Fibroblast of villous mesenchyme (primary cell): ENCODE data around the gene RAB7B. TPM values are rescaled to one million over a fixed set of nuclear protein-coding genes. Genes with fewer than 3 reads are reported as not detected.

ENCODE experiments used
- DNase-seq: peaks from one replicate; pipeline ENCODE4 v3.0.0-alpha.2; 2010; ENCODE audit warnings: low read depth
- H3K4me3 ChIP-seq: 2 replicates; pipeline ENCODE4 v1.5.1; 2011; ENCODE audit warnings: low read depth, mild to moderate bottlenecking, low read length
- total RNA-seq: library from RNA; depleted of rRNA; stranded (reverse); fragments of >200 nt; gene quantifications from 2 replicates; pipeline ENCODE4 v1.2.3, GENCODE V29; 2012
- TF ChIP-seq, protein P1 (sequence below): IDR thresholded peaks from 2 replicates; pipeline ENCODE4 v1.5.1; 2012; ENCODE audit warnings: low read depth, mild to moderate bottlenecking, low read length; ENCODE audit not compliant: insufficient read depth

The RAB7B gene
- total RNA-seq, 1 donor: 5.2 TPM

GRCh38 chr1:206032380-206033140 lies 29.4 kb upstream of the RAB7B start:
- TF ChIP-seq, protein P1, sequence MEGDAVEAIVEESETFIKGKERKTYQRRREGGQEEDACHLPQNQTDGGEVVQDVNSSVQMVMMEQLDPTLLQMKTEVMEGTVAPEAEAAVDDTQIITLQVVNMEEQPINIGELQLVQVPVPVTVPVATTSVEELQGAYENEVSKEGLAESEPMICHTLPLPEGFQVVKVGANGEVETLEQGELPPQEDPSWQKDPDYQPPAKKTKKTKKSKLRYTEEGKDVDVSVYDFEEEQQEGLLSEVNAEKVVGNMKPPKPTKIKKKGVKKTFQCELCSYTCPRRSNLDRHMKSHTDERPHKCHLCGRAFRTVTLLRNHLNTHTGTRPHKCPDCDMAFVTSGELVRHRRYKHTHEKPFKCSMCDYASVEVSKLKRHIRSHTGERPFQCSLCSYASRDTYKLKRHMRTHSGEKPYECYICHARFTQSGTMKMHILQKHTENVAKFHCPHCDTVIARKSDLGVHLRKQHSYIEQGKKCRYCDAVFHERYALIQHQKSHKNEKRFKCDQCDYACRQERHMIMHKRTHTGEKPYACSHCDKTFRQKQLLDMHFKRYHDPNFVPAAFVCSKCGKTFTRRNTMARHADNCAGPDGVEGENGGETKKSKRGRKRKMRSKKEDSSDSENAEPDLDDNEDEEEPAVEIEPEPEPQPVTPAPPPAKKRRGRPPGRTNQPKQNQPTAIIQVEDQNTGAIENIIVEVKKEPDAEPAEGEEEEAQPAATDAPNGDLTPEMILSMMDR: no peak
- DNase-seq: no peak

GRCh38 chr1:206030714-206031113 lies 27.5 kb upstream of the RAB7B start:
- TF ChIP-seq, protein P1: peak; percentile 88
- DNase-seq: peak; percentile 53

More at GRCh38 chr1:206032380-206033140, 29.4 kb upstream of the RAB7B start:
- H3K4me3 ChIP-seq: no peak overlapping the region

DNA sequence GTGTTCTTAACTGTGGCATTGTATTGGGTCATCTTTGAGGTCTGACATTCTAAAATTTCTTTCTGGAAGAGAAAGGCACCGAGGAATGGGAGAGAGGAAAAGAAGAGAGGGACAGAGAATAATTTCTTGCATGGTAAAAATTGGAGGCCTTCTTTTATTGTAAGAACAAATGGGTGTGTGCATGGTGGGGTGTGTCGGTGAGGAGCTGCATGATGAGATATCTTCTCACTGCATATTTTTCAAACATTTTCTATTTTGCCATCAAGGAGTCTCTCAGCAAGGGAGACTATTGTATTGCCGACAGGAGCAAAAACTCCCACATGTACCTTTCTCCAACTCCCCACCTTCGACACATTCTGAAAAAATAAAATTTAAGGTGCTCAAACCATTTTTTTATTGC lies 27.0 kb upstream of the RAB7B start:
- TF ChIP-seq, protein P1: no peak
- H3K4me3 ChIP-seq: no peak overlapping the region
- no peak for DNase-seq

More at GRCh38 chr1:206030714-206031113, 27.5 kb upstream of the RAB7B start:
- no peak overlapping the region for H3K4me3 ChIP-seq

GRCh38 chr1:206029484-206029883 lies 26.3 kb upstream of the RAB7B start:
- TF ChIP-seq, protein P1: no peak
- peak; percentile 13 for DNase-seq
- no peak overlapping the region for H3K4me3 ChIP-seq

- TF ChIP-seq, protein P1: no peak
- DNase-seq: no peak
- no peak overlapping the region for H3K4me3 ChIP-seq
These were observed 22.2 kb upstream of the RAB7B start for GRCh38 chr1:206025283-206025820.

GRCh38 chr1:206023695-206024094 lies 20.5 kb upstream of the RAB7B start, which contains the start of gene CTSE:
Gene CTSE, minus strand, starts transcription at chr1:206023895. Its CDS starts 104 bp downstream, at chr1:206023791.
- H3K4me3 ChIP-seq: no peak within 1 kb of the TSS
- TF ChIP-seq, protein P1: no peak
- no peak for DNase-seq
